PC-3 (cell line): ENCODE measurements around the gene TAAR6.

Experiments used
- CTCF ChIP-seq: fragments of 300-600 bp; sonication (generic); conservative IDR thresholded peaks from 2 replicates; pipeline ENCODE4 v1.5.1; 2017; ENCODE audit warnings: antibody characterized with exemption, low read depth, mild to moderate bottlenecking, low read length
- EZH2 ChIP-seq: fragments of 300-600 bp; sonication (generic); IDR thresholded peaks from one replicate; pipeline ENCODE4 v1.6.1; 2017; ENCODE audit warnings: antibody characterized with exemption, mild to moderate bottlenecking, low read length; ENCODE audit not compliant: unreplicated experiment
- EZH2phosphoT487 ChIP-seq: fragments of 300-600 bp; sonication (generic); IDR thresholded peaks from 2 replicates; pipeline ENCODE4 v1.6.1; 2018; ENCODE audit warnings: mild to moderate bottlenecking, antibody characterized with exemption, low read length, borderline replicate concordance

DNA sequence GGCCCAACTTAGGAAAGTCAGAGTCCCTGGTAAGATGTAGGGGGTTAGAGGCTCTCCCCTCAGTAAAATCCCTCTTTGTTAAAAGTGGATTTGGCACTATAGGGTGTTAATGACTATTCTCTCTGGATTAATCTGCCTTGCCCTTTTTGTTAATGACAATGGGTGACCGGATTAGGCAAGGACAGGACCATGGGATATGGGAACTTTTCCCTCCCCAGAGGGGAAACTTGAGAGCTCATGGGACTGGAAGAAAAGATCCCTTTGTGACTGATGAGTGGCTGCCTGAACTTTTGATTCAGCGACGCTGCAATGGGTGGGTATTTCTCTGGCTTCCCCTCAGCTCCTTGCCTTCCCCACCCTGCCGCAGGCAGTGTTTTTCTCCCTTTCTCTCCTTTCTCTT lies 44.3 kb upstream of the TAAR6 start:
- TF ChIP-seq EZH2 (no peak), CTCF (no peak), EZH2phosphoT487 (no peak)
